Prostate gland (tissue), 2 donors: Measurements from ENCODE around the gene KXD1. TPM values are rescaled to one million over a fixed set of nuclear protein-coding genes. Genes with fewer than 3 reads are reported as not detected.

ENCODE experiments used
- DNase-seq: peaks from one replicate; pipeline ENCODE4 v3.0.0-alpha.2; 2019; ENCODE audit warnings: low spot score
- H3K27ac ChIP-seq, 2 donors: fragments of 200-600 bp; sonication (generic); 2 replicates each; pipeline ENCODE4 v1.5.1; 2017 to 2019
- H3K27me3 ChIP-seq: fragments of 200-600 bp; sonication (generic); replicated peaks from 2 replicates; pipeline ENCODE4 v1.5.1; 2019; ENCODE audit not compliant: insufficient read depth
- H3K36me3 ChIP-seq, 2 donors: fragments of 200-600 bp; sonication (generic); 1 replicate in 1 of 2; 2 replicates in 1 of 2; pipeline versions ENCODE4 v1.5.1 to v1.8.1; 2017 to 2019
- H3K4me1 ChIP-seq: fragments of 200-600 bp; sonication (generic); replicated peaks from 2 replicates; pipeline ENCODE4 v1.5.1; 2019
- H3K4me3 ChIP-seq, 2 donors: fragments of 200-600 bp; sonication (generic); 2 replicates each; pipeline ENCODE4 v1.5.1; 2017 to 2019
- H3K9me3 ChIP-seq: fragments of 200-600 bp; sonication (generic); 2 replicates; pipeline ENCODE4 v1.5.1; 2017
- CTCF ChIP-seq, 4 experiments: fragments of 200-600 bp in 2 of 4; fragments of 450-650 bp in 2 of 4; sonication (generic) in 2 of 4; IDR thresholded peaks; 1 replicate in 3 of 4; 2 replicates in 1 of 4; pipeline ENCODE4 v1.5.1; 2016 to 2019; ENCODE audit warnings: antibody characterized with exemption in 4 of 4, mild to moderate bottlenecking in 2 of 4, moderate library complexity in 2 of 4
- POLR2A ChIP-seq: fragments of 450-650 bp; IDR thresholded peaks from one replicate; pipeline ENCODE4 v1.6.1; 2016; ENCODE audit warnings: antibody characterized with exemption, mild to moderate bottlenecking
- POLR2AphosphoS5 ChIP-seq: sonication (generic); formaldehyde crosslinking; IDR thresholded peaks from one replicate; pipeline ENCODE4 v1.6.1; 2017; ENCODE audit warnings: antibody characterized with exemption
- WGBS: methylation state at CpG from one replicate; pipeline ENCODE4 v1.1.5; 2018; 5-methylcytosine and 5-hydroxymethylcytosine counted together
- intact Hi-C: fragments of 100-400 bp; cut with DNase I; formaldehyde crosslinking; loops from one replicate; pipeline ENCODE4 v1.14.2; 2022
- total RNA-seq, 2 donors: library from RNA; depleted of rRNA; stranded (reverse); fragments of >200 nt; gene quantifications; one replicate each; pipeline ENCODE4 v1.1.0, GENCODE V29; 2016

Gene KXD1
- total RNA-seq, result 100 to 1,000 TPM; 115 to 130 TPM

DNA sequence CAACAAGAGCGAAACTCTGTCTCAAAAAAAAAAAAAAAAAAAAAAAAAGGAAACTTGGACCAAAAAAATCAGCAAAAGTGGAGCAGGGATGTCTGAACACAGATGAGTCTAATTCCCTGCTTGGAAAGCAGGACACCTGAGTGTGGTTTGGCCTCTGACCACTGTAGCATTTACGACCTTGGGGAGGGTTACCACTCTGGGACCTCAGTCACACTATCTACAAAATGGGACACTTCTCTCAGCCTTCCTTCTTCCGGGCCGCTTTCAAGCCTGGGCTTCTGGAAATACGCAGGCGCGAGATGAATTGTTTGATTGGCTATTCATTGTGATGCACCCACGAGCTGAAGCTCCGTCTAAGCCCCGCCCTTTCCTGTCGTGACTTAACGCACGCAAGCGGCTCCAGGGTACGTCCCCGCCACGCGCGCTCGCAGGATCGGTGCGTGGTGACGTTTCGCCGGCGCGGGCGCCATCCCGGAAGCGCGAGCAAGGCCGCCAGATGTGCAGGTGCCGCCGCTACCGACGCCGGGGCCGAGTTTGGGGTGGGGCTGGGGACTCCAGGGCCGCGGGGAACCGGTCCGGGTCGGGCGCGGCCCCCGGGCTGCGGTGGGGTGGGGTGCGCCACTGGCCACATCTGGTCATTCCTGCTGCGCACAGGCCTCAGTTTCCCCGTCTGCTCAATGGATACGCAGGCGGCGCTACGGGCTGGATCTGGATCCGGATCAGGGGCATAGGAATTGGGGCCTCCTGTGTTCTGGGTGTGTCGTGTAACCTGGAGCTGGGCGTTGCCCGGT lies at the start of gene KXD1:
Gene KXD1 (plus strand): TSS at position 460 of the 791 bp plus-strand sequence. CDS start 4,187 bp downstream, outside the sequence.
- H3K27me3 ChIP-seq, result no peaks in the 10 kb centered on the region
- intact Hi-C loops, result loop anchor here (5.0 kb wide), 1 partner anchor 35 kb away; the partner anchor contains the start of gene ELL
- no peaks in the 10 kb centered on the region for H3K36me3 ChIP-seq
- H3K27ac ChIP-seq, result peak within 1 kb of the TSS; percentile 87
- H3K4me1 ChIP-seq, result peaks cover 7% of the 10 kb centered on the region
- WGBS, result 1% methylated on average over 47 of the region's 58 CpGs
- peak; percentile 96 for DNase-seq
- peak; percentile 96 for TF ChIP-seq POLR2AphosphoS5
- TF ChIP-seq CTCF (IDR thresholded peaks at IDR 0.05), result no peak
- peak; percentile 84 for TF ChIP-seq POLR2A
- H3K9me3 ChIP-seq, result no peaks in the 10 kb centered on the region
- H3K4me3 ChIP-seq, result peak within 1 kb of the TSS; percentile 59 to 87

DNA sequence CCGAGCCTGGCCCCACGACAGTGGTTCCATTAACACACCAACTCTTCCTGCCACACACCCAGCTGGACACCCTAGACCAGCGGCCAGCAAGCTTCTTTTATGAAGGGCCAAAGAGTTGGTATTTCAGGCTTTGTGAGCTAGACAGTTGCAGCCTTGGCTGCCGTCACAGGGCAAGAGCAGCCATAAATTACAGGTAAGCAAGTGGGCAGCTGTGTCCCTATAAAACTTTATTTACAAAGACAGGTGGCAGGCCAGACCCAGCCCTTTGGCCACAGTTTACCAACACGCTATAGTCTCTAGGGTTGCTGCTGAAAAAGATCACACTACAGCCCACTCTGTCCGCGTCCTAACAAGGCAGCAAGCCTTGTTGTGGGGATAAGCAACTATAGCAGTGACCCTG lies 49.1 kb upstream of the KXD1 start:
- Histone ChIP-seq H3K4me1 (peaks cover 7% of the 10 kb centered on the region), H3K27ac (no peak overlapping the region)

GRCh38 chr19:18510216-18510615 lies 47.5 kb upstream of the KXD1 start:
- TF ChIP-seq POLR2A (no peak), POLR2AphosphoS5 (no peak), CTCF (IDR thresholded peaks at IDR 0.05) (no peak)
- Histone ChIP-seq H3K4me3 (no peak overlapping the region), H3K9me3 (no peaks in the 10 kb centered on the region), H3K36me3 (no peaks in the 10 kb centered on the region), H3K4me1 (peaks cover 7% of the 10 kb centered on the region), H3K27me3 (no peaks in the 10 kb centered on the region), H3K27ac (no peak overlapping the region)
- intact Hi-C loops, result no loop called here
- WGBS, result 92% methylated on average over 8 of the region's 8 CpGs
- no peak for DNase-seq

More for the DNA sequence above, 49.1 kb upstream of the KXD1 start:
- intact Hi-C loops, result no loop called here
- Histone ChIP-seq H3K27me3 (no peaks in the 10 kb centered on the region), H3K4me3 (no peak overlapping the region), H3K9me3 (no peaks in the 10 kb centered on the region), H3K36me3 (no peaks in the 10 kb centered on the region)
- WGBS, result 62% methylated on average over 7 of the region's 7 CpGs
- TF ChIP-seq CTCF (IDR thresholded peaks at IDR 0.05) (no peak), POLR2A (no peak), POLR2AphosphoS5 (no peak)
- no peak for DNase-seq

DNA sequence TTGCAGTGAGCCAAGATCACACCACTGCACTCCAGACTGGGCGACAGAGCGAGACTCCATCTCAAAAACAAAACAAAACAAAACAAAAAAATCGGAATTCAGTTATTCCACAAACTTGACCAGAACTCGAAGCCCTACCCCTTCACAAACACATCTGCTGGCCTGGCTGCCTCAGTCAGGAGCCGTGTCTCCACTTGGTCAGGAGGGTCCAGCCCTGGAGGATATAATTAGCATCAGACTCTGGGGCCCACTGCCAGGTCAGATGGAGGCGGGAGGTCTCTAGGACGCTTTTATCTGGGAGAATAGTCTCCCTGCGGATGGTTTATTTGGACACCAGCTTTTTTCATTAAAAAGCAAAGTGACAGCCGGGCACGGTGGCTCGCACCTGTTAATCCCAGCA lies 43.8 kb upstream of the KXD1 start:
- Histone ChIP-seq H3K27me3 (no peaks in the 10 kb centered on the region), H3K27ac (no peak overlapping the region), H3K36me3 (no peaks in the 10 kb centered on the region), H3K4me1 (no peaks in the 10 kb centered on the region), H3K4me3 (no peak overlapping the region), H3K9me3 (no peaks in the 10 kb centered on the region)
- intact Hi-C loops, result no loop called here
- DNase-seq, result no peak
- WGBS, result 68% methylated on average over 11 of the region's 11 CpGs
- no peak for TF ChIP-seq POLR2AphosphoS5
- no peak for TF ChIP-seq CTCF (IDR thresholded peaks at IDR 0.05)
- TF ChIP-seq POLR2A, result no peak
